CD14-positive monocyte (primary cell): ENCODE measurements around the gene KCNT1. TPM values are rescaled to one million over a fixed set of nuclear protein-coding genes. Genes with fewer than 3 reads are reported as not detected.

Experiments
- DNase-seq, 3 donors: peaks; one replicate each; pipeline ENCODE4 v3.0.0-alpha.2; 2011 to 2022
- H2AFZ ChIP-seq: 2 replicates; pipeline ENCODE4 v1.6.0; 2012; ENCODE audit warnings: mild to moderate bottlenecking, low read depth, low read length, inconsistent platforms; ENCODE audit not compliant: insufficient read depth, poor library complexity, severe bottlenecking
- H3K27ac ChIP-seq, 2 donors: 1 replicate in 1 of 2; 2 replicates in 1 of 2; pipeline ENCODE4 v1.5.1; 2012 to 2013; ENCODE audit warnings: low read length in 2 of 2, control low read depth in 1 of 2, inconsistent platforms in 1 of 2, low read depth in 1 of 2, mild to moderate bottlenecking in 1 of 2
- H3K27me3 ChIP-seq, 2 donors: one replicate each; pipeline versions ENCODE4 v1.6.0 to v1.6.1; 2011 to 2013; ENCODE audit warnings: low read length in 2 of 2; ENCODE audit not compliant: control insufficient read depth in 2 of 2, insufficient read depth in 2 of 2
- H3K36me3 ChIP-seq, 2 donors: replicated peaks in 1 of 2; 1 replicate in 1 of 2; 2 replicates in 1 of 2; pipeline versions ENCODE4 v1.5.1 to v1.6.1; 2012 to 2013; ENCODE audit warnings: low read length in 2 of 2, control low read depth in 1 of 2, inconsistent platforms in 1 of 2, mild to moderate bottlenecking in 1 of 2; ENCODE audit not compliant: insufficient read depth in 2 of 2, control insufficient read depth in 1 of 2
- H3K4me1 ChIP-seq, 2 donors: 1 replicate in 1 of 2; 2 replicates in 1 of 2; pipeline versions ENCODE4 v1.5.1 to v1.6.1; 2012 to 2013; ENCODE audit warnings: low read length in 2 of 2, control low read depth in 1 of 2, inconsistent platforms in 1 of 2, mild to moderate bottlenecking in 1 of 2, moderate library complexity in 1 of 2; ENCODE audit not compliant: insufficient read depth in 2 of 2, control insufficient read depth in 1 of 2
- H3K4me2 ChIP-seq: replicated peaks from 2 replicates; pipeline ENCODE3; 2012; ENCODE audit warnings: low read length, moderate library complexity, mild to moderate bottlenecking; ENCODE audit not compliant: poor library complexity, severe bottlenecking; ENCODE audit errors: extremely low read depth
- H3K4me3 ChIP-seq, 3 experiments: fragments of 200-600 bp in 1 of 3; sonication (generic) in 1 of 3; replicated peaks in 1 of 3; 1 replicate in 2 of 3; 2 replicates in 1 of 3; pipeline ENCODE4 v1.5.1; 2011 to 2013; ENCODE audit warnings: low read length in 3 of 3, mild to moderate bottlenecking in 3 of 3, control low read depth in 2 of 3, low read depth in 2 of 3, inconsistent platforms in 1 of 3, moderate library complexity in 1 of 3
- H3K79me2 ChIP-seq: 2 replicates; pipeline ENCODE4 v1.6.0; 2012; ENCODE audit warnings: mild to moderate bottlenecking, control low read depth, inconsistent platforms, low read length, moderate library complexity; ENCODE audit not compliant: insufficient read depth
- H3K9ac ChIP-seq: 2 replicates; pipeline ENCODE4 v1.6.0; 2017; ENCODE audit warnings: low read length, mild to moderate bottlenecking; ENCODE audit not compliant: insufficient read depth, poor library complexity, severe bottlenecking
- H3K9me3 ChIP-seq, 2 donors: replicated peaks in 1 of 2; 1 replicate in 1 of 2; 2 replicates in 1 of 2; pipeline versions ENCODE4 v1.5.1 to v1.6.1; 2012 to 2013; ENCODE audit warnings: low read length in 2 of 2, control low read depth in 1 of 2; ENCODE audit not compliant: control insufficient read depth in 1 of 2, insufficient read depth in 1 of 2
- H4K20me1 ChIP-seq: 2 replicates; pipeline ENCODE4 v1.6.0; 2012; ENCODE audit warnings: mild to moderate bottlenecking, low read length, control low read depth, moderate library complexity; ENCODE audit not compliant: insufficient read depth
- H3K27ac Mint-ChIP-seq, 7 donors: one replicate each; pipeline ENCODE4 v1.8.0; 2020; ENCODE audit warnings: mild to moderate bottlenecking in 7 of 7, mixed read lengths in 7 of 7, moderate library complexity in 6 of 7, inconsistent platforms in 2 of 7
- H3K27me3 Mint-ChIP-seq, 3 donors: one replicate each; pipeline ENCODE4 v1.8.0; 2021 to 2022; ENCODE audit warnings: low read depth in 3 of 3, mild to moderate bottlenecking in 3 of 3, mixed read lengths in 3 of 3, moderate library complexity in 3 of 3, inconsistent platforms in 1 of 3
- H3K36me3 Mint-ChIP-seq, 2 donors: one replicate each; pipeline ENCODE4 v1.8.0; 2020; ENCODE audit warnings: mixed read lengths in 2 of 2, inconsistent platforms in 1 of 2, mild to moderate bottlenecking in 1 of 2
- H3K4me1 Mint-ChIP-seq: one replicate; pipeline ENCODE4 v1.8.0; 2020; ENCODE audit warnings: mild to moderate bottlenecking, mixed read lengths
- H3K4me3 Mint-ChIP-seq, 2 donors: one replicate each; pipeline ENCODE4 v1.8.0; 2020; ENCODE audit warnings: mild to moderate bottlenecking in 2 of 2, mixed read lengths in 2 of 2, moderate library complexity in 1 of 2
- H3K9me3 Mint-ChIP-seq, 7 donors: one replicate each; pipeline ENCODE4 v1.8.0; 2020 to 2022; ENCODE audit warnings: mixed read lengths in 7 of 7, mild to moderate bottlenecking in 6 of 7, moderate library complexity in 6 of 7, inconsistent platforms in 2 of 7
- CTCF ChIP-seq: fragments of 200-600 bp; IDR thresholded peaks from one replicate; pipeline ENCODE4 v1.8.0; 2022; ENCODE audit warnings: antibody characterized with exemption, mild to moderate bottlenecking
- WGBS: methylation state at CpG from one replicate; pipeline ENCODE4 v1.1.5; 2013; ENCODE audit warnings: missing lambda C conversion rate; ENCODE audit not compliant: insufficient coverage; 5-methylcytosine and 5-hydroxymethylcytosine counted together
- intact Hi-C, 2 donors: fragments of 100-400 bp; cut with micrococcal nuclease; formaldehyde crosslinking; loops; one replicate each; pipeline versions ENCODE4 v1.15.0 to v1.15.1; 2023
- polyA minus RNA-seq: library from RNA; depleted of rRNA, polyadenylated mRNA; stranded (reverse); fragments of >200 nt; gene quantifications from 2 replicates; pipeline ENCODE4 v1.2.3, GENCODE V29; 2012
- polyA plus RNA-seq, 3 donors: library from polyadenylated mRNA; depleted of rRNA in 1 of 3; unstranded in 2 of 3; stranded (reverse) in 1 of 3; fragments of 300-500 nt in 2 of 3; fragments of >200 nt in 1 of 3; fragmentation: Illumina TruSeq in 2 of 3; gene quantifications; 1 replicate in 2 of 3; 2 replicates in 1 of 3; pipeline ENCODE4 v1.2.3, GENCODE V29; 2012 to 2021
- total RNA-seq, 12 experiments: library from RNA in 1 of 12; stranded (reverse) in 1 of 12; fragments of 120-200 nt in 1 of 12; gene quantifications; one replicate each; pipeline ENCODE4 v1.2.4 and lab custom pipeline; 2013 to 2026; ENCODE audit warnings: mixed read lengths in 6 of 12, inconsistent platforms in 1 of 12

KCNT1 gene
- 0.04 TPM for total RNA-seq (2013)
- polyA plus RNA-seq (not detected), polyA minus RNA-seq (under 0.01 TPM in 1 of 2 replicates, not detected in the other), total RNA-seq (lab: John Stamatoyannopoulos, UW) (0 to 1.5 (median 0.16) reads per million in 11 experiments)

GRCh38 chr9:135701959-135702721 is at the start of gene KCNT1:
TSS of gene KCNT1 (plus strand) at chr9:135702185. CDS start at chr9:135702259, 74 bp downstream.
- Mint-ChIP-seq H3K27ac (no peak within 1 kb of the TSS), H3K27me3 (peaks cover 5 to 26% (median 7%) of the 10 kb centered on the region in 3 donors), H3K9me3 (peaks cover 0 to 2% (median 0%) of the 10 kb centered on the region in 7 donors), H3K4me1 (no peaks in the 10 kb centered on the region), H3K36me3 (no peaks in the 10 kb centered on the region), H3K4me3 (no peak within 1 kb of the TSS)
- H3K9me3 ChIP-seq, result no peaks in the 10 kb centered on the region
- WGBS, result 7% methylated on average over 55 of the region's 66 CpGs
- H3K79me2 ChIP-seq, result no peaks in the 10 kb centered on the region
- no peak within 1 kb of the TSS for H3K9ac ChIP-seq
- peak; percentile 90 for TF ChIP-seq CTCF
- H3K27me3 ChIP-seq, result peaks cover 0 to 8% of the 10 kb centered on the region in 2 donors
- no peak within 1 kb of the TSS for H2AFZ ChIP-seq
- no peaks in the 10 kb centered on the region for H3K4me1 ChIP-seq
- no peaks in the 10 kb centered on the region for H4K20me1 ChIP-seq
- H3K4me3 ChIP-seq, result no peak within 1 kb of the TSS
- no peak within 1 kb of the TSS for H3K27ac ChIP-seq
- no peaks in the 10 kb centered on the region for H3K36me3 ChIP-seq
- H3K4me2 ChIP-seq, result no peak within 1 kb of the TSS
- intact Hi-C loops, result loop anchor here in 1 of 2 donors (10.0 kb wide), 1 partner anchor 423 kb away; no protein-coding TSS in a partner anchor
- peak in 2 of 3 donors; percentile 9 to 20 for DNase-seq

DNA sequence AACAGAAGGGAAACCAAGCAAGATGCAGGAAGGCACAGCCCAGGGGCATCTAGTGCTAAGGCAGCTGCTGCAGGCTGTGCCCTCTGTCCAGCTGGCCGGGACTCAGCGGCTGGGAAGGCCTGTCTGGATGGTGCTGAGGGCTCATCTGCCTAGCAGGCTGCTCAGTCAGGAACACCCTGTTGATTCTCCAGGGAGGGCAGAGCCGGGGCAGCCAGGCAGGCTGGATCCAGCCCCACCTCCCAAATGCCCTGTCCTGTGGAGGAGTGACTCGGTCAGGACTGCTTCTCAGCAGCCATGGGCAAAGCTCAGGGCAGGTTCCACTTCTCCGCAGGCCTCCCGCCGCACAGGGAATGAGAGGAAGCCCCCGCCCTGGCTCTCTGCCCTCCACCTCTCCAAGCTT is 46.7 kb upstream of the KCNT1 start:
- WGBS, result 88% methylated on average over 8 of the region's 8 CpGs
- H4K20me1 ChIP-seq, result no peaks in the 10 kb centered on the region
- Mint-ChIP-seq H3K4me3 (no peak overlapping the region), H3K27me3 (peaks cover 2 to 4% (median 2%) of the 10 kb centered on the region in 3 donors), H3K9me3 (peaks cover 10 to 26% (median 16%) of the 10 kb centered on the region in 7 donors), H3K27ac (no peak overlapping the region), H3K4me1 (no peaks in the 10 kb centered on the region), H3K36me3 (no peaks in the 10 kb centered on the region)
- DNase-seq, result no peak
- H3K27me3 ChIP-seq, result no peaks in the 10 kb centered on the region
- no peaks in the 10 kb centered on the region for H3K36me3 ChIP-seq
- no peak overlapping the region for H3K4me3 ChIP-seq
- no peak overlapping the region for H3K9ac ChIP-seq
- H3K9me3 ChIP-seq, result peaks cover 3 to 14% of the 10 kb centered on the region in 2 donors
- no peak overlapping the region for H3K27ac ChIP-seq
- H3K79me2 ChIP-seq, result no peaks in the 10 kb centered on the region
- H3K4me1 ChIP-seq, result no peaks in the 10 kb centered on the region
- no peak overlapping the region for H2AFZ ChIP-seq
- TF ChIP-seq CTCF, result no peak
- H3K4me2 ChIP-seq, result no peak overlapping the region
- intact Hi-C loops, result no loop called here
